ENCODE measurements around the gene GSTP1. TPM values are rescaled to one million over a fixed set of nuclear protein-coding genes. Genes with fewer than 3 reads are reported as not detected.

The GSTP1 gene
- total and polyA plus RNA-seq, 2 donors from 2014 or later = 800 to 1,687 TPM

DNA sequence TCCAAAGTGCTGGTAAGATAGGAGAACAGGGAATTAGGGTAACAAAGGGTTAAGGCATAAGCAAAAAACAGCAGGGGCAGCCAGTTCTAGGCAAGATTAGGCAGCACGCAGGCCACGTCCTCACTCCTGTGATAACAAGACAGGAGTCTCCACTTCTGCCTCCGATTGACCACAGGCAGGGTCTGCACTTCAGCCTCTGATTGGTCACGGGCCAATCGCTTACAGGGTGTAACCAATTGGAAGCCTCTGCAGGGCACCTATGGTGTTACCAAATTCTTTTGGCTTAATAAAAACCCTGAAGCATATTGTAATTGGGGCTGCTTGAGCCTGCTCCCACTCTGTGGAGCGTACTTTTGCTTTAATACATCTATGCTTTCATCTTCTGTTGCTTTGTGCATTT is 12.2 kb upstream of the GSTP1 start:
- no peak overlapping the region for H3K4me3 ChIP-seq (ENCODE audit: low read length in 3 of 3)
- H3K36me3 ChIP-seq (ENCODE audit: control insufficient read depth in 2 of 3, insufficient read depth in 3 of 3, low read length in 3 of 3) = no peaks in the 10 kb centered on the region
- DNase-seq (no peak), FAIRE-seq (no peak)
- H3K9me3 ChIP-seq (ENCODE audit: control insufficient read depth in 2 of 3, insufficient read depth in 1 of 3, low read length in 3 of 3) = no peaks in the 10 kb centered on the region
- TF ChIP-seq, protein P1, sequence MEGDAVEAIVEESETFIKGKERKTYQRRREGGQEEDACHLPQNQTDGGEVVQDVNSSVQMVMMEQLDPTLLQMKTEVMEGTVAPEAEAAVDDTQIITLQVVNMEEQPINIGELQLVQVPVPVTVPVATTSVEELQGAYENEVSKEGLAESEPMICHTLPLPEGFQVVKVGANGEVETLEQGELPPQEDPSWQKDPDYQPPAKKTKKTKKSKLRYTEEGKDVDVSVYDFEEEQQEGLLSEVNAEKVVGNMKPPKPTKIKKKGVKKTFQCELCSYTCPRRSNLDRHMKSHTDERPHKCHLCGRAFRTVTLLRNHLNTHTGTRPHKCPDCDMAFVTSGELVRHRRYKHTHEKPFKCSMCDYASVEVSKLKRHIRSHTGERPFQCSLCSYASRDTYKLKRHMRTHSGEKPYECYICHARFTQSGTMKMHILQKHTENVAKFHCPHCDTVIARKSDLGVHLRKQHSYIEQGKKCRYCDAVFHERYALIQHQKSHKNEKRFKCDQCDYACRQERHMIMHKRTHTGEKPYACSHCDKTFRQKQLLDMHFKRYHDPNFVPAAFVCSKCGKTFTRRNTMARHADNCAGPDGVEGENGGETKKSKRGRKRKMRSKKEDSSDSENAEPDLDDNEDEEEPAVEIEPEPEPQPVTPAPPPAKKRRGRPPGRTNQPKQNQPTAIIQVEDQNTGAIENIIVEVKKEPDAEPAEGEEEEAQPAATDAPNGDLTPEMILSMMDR (IDR thresholded peaks at IDR 0.05; ENCODE audit: borderline replicate concordance, extremely low read depth, insufficient read depth) = no peak
- peaks cover 0 to 2% (median 0%) of the 10 kb centered on the region in 3 donors for H3K4me1 ChIP-seq (ENCODE audit: control insufficient read depth in 2 of 3, insufficient read depth in 2 of 3, low read depth in 1 of 3, low read length in 3 of 3)
- no peak overlapping the region for H3K9ac ChIP-seq (ENCODE audit: low read length in 3 of 3)
- no peak overlapping the region for H3K27ac ChIP-seq (ENCODE audit: low read depth in 2 of 2, low read length in 2 of 2)
- intact Hi-C loops (cut with DNase I) = no loop called here
- H3K27me3 ChIP-seq (ENCODE audit: control insufficient read depth, insufficient read depth, low read length) = no peaks in the 10 kb centered on the region

DNA sequence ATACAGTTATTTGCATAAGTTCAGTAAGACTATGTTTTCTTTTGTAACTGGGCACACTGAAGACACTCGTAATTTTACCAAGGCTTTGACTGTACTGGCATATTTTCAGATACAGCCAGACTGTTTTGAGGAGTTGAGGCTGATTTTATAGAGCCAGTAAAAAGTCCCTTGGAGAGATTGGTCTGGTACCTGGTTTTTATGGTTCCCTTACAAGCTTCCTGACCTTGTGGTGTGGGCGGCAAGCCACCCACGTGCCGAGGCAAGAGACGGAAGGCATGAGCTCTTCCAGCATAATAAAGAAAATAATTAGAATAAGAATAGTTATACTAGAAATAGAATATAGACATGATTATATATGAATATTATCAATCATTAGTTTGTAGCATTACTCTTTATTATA is 11.3 kb upstream of the GSTP1 start:
- Histone ChIP-seq H3K4me3 (ENCODE audit: low read length in 3 of 3) (no peak overlapping the region), H3K4me1 (ENCODE audit: control insufficient read depth in 2 of 3, insufficient read depth in 2 of 3, low read depth in 1 of 3, low read length in 3 of 3) (peaks cover 0 to 2% (median 0%) of the 10 kb centered on the region in 3 donors), H3K9me3 (ENCODE audit: control insufficient read depth in 2 of 3, insufficient read depth in 1 of 3, low read length in 3 of 3) (no peaks in the 10 kb centered on the region), H3K27me3 (ENCODE audit: control insufficient read depth, insufficient read depth, low read length) (no peaks in the 10 kb centered on the region), H3K36me3 (ENCODE audit: control insufficient read depth in 2 of 3, insufficient read depth in 3 of 3, low read length in 3 of 3) (no peaks in the 10 kb centered on the region), H3K9ac (ENCODE audit: low read length in 3 of 3) (no peak overlapping the region), H3K27ac (ENCODE audit: low read depth in 2 of 2, low read length in 2 of 2) (no peak overlapping the region)
- intact Hi-C loops (cut with DNase I) = no loop called here
- DNase-seq (no peak), FAIRE-seq (no peak)
- TF ChIP-seq, protein P1 (IDR thresholded peaks at IDR 0.05; ENCODE audit: borderline replicate concordance, extremely low read depth, insufficient read depth) = no peak

DNA sequence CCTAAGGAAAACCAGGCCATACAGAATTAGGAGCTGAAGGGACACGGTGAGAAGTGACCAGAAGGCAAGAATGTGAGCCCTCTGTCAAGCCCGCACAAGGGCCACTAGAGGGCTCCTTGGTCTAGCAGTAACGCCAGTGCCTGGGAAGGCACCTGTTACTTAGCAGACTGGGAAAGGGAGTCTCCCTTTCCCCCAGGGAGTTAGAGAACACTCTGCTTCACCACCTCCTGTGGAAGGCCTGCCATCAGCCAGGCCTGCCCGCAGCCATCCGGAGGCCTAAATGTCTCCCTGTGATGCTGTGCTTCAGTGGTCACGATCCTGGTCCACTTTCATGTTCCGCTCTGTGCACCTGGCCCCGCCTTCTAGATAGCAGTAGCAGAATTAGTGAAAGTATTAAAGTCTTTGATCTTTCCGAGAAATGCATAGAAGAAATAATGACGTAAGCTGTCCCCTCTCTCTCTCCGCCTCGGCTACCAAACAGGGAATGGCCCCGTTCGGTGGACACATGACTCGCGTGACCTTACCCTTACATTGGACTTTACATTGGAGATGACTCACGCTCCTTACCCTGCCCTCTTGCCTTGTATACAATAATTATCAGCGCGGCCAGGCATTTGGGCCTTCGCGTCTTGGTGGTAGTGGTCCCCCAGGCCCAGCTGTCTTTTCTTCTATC is 10.7 kb upstream of the GSTP1 start:
- peaks cover 0 to 5% (median 0%) of the 10 kb centered on the region in 3 donors for H3K4me1 ChIP-seq (ENCODE audit: control insufficient read depth in 2 of 3, insufficient read depth in 2 of 3, low read depth in 1 of 3, low read length in 3 of 3)
- no peaks in the 10 kb centered on the region for H3K27me3 ChIP-seq (ENCODE audit: control insufficient read depth, insufficient read depth, low read length)
- intact Hi-C loops (cut with DNase I) = no loop called here
- no peaks in the 10 kb centered on the region for H3K9me3 ChIP-seq (ENCODE audit: control insufficient read depth in 2 of 3, insufficient read depth in 1 of 3, low read length in 3 of 3)
- no peak overlapping the region for H3K4me3 ChIP-seq (ENCODE audit: low read length in 3 of 3)
- no peak overlapping the region for H3K9ac ChIP-seq (ENCODE audit: low read length in 3 of 3)
- DNase-seq (peak in 4 of 5 donors; percentile 62 to 88 (median 76)), FAIRE-seq (peak; percentile 62)
- no peak overlapping the region for H3K27ac ChIP-seq (ENCODE audit: low read depth in 2 of 2, low read length in 2 of 2)
- H3K36me3 ChIP-seq (ENCODE audit: control insufficient read depth in 2 of 3, insufficient read depth in 3 of 3, low read length in 3 of 3) = no peaks in the 10 kb centered on the region
- TF ChIP-seq, protein P1 (IDR thresholded peaks at IDR 0.05; ENCODE audit: borderline replicate concordance, extremely low read depth, insufficient read depth) = peak; percentile 70
